Uterus (tissue), 2 donors: ENCODE data around the gene PGK1.

ENCODE experiments used
- CTCF ChIP-seq, 4 experiments: fragments of 200-600 bp in 2 of 4; fragments of 450-650 bp in 2 of 4; sonication (generic) in 2 of 4; IDR thresholded peaks; one replicate each; pipeline ENCODE4 v1.5.1; 2016 to 2019; ENCODE audit warnings: antibody characterized with exemption in 4 of 4, mild to moderate bottlenecking in 2 of 4, moderate library complexity in 1 of 4
- POLR2A ChIP-seq, 2 donors: fragments of 450-650 bp; IDR thresholded peaks; one replicate each; pipeline ENCODE4 v1.6.1; 2016; ENCODE audit warnings: antibody characterized with exemption in 2 of 2, mild to moderate bottlenecking in 1 of 2, moderate library complexity in 1 of 2

GRCh38 chrX:78064152-78064551, 39.9 kb upstream of the PGK1 start:
- TF ChIP-seq POLR2A (IDR thresholded peaks at IDR 0.05) (no peak), CTCF (IDR thresholded peaks at IDR 0.05) (no peak)
